ENCODE measurements around the gene CACNA1S. TPM values are rescaled to one million over a fixed set of nuclear protein-coding genes. Genes with fewer than 3 reads are reported as not detected.

CACNA1S gene
- total and polyA plus RNA-seq, 2 of the 8 experiments (the other 6 are each of a cell fraction or from before 2014, with no cell fraction given), result 0.06 TPM; not detected in 1

GRCh38 chr1:201024625-201024998, 87.6 kb downstream of the CACNA1S start (continued):
- TF ChIP-seq CHD7 (IDR thresholded peaks at IDR 0.05; ENCODE audit: insufficient replicate concordance, low read length), result no peak
- TF ChIP-seq BRCA1 (IDR thresholded peaks at IDR 0.05; ENCODE audit: low read depth, low read length), result no peak
- TF ChIP-seq RXRA (IDR thresholded peaks at IDR 0.05; ENCODE audit: insufficient read depth, low read depth, low read length), result no peak
- TF ChIP-seq CHD1 (IDR thresholded peaks at IDR 0.05; ENCODE audit: low read depth, low read length), result no peak
- TF ChIP-seq E2F6 (IDR thresholded peaks at IDR 0.05), result no peak
- TF ChIP-seq SP2 (IDR thresholded peaks at IDR 0.05; ENCODE audit: low read length), result no peak

Measured in H1 (cell line).